ENCODE results near the gene DNAAF9.
"Not testable (repeated sequence)": the region's sequence is repeated elsewhere in the genome, so short reads cannot be mapped to it uniquely, and the experiment has no call there.

Gene DNAAF9

DNA sequence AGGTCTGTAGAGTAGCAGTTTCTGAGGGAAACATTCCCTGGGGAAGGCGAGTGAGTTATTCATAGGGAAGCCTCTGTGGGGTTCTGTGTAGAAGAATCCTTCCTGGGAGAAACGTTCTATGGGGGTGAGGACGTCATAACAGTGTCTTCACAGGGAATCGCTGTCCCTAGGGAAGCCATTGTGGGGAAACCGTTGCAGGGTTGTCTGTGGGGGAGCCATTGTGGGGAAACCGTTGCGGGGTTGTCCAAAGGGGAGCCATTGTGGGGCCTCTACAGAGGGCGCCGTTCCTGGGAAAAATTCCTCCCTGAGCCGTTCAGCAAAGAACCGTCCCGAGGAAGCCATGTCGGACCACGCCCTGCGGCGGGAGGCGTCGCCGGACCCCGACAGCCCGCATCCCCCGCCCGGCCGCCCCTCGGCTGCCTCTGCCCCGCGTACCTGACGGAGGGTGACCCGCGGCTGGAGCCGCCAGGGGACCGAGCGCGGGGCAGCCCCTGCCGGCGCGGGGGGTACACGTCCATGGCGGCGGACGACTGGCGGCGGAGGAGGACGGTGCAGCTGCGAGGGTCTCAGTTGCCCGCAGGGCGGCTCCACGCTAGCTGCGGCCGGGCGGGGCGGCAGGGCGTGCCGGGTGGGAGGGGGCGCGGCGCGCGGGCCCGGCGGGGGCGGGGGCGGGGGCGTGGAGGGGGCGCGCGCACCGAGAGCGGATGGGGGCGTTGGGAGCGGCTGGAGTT lies at the start of gene DNAAF9:
TSS of gene DNAAF9 (minus strand) at position 630 of the 731 bp plus-strand sequence. CDS start at position 518, 112 bp downstream.
- DNase-seq (ENCODE audit: low read depth), result no peak

DNA sequence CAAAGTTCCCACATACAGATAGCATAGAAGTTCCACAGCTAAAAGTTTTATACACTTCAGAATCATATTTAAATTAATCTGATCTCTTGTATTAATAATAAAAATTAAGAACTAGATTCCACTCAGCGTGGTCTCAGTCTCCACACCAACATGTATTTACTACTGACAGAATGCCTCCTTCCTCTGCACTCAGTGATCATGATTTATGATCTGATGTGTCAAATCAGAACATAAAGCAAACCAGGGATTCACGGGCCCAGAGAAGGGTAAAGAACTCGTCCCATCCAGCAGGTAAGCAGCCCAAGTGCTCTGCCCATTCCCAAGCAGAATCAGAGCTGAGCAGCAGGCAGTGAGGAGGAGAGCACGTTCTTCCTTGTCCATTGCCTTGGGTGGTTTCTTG lies 49.2 kb upstream of the DNAAF9 start:
- DNase-seq (ENCODE audit: low read depth), result no peak

DNA sequence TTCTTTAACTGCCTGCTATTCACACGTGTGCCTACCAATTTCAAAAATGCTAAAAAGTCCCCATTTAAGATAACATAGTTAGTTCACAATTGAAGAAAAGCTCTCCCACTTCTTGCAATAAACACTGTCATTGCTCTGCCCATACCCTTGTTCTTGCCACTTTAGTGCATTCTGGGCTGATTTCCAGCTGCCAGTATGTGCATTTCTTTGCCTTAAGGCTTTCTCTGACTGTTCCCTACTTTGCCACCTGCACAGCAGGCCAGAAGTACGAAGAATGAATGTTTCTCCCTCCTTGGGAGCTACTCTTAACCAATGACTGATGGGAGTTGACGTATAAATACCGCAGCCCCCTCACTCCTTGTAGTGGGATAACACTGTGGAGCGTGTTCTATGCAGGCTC lies 47.4 kb upstream of the DNAAF9 start:
- no peak for DNase-seq (ENCODE audit: low read depth)

DNA sequence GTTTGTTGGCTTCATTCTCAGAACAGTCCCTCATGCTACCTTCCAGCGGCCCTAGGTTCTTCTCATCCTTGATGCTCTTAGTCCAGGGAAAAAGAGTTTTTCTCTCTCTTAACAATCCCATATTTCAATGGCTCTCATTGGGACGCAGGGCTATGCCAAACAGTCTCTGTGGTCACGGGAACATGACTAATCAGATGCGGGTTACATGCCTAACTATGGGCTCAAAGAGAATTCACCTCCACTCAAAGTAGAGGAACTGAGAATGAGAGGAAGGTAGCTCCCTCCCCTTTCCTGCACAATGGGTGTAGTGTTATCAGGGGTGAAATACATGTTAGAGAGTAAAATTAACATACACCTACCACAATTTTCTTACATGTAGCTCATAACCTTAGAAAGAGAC lies 45.2 kb upstream of the DNAAF9 start:
- DNase-seq (ENCODE audit: low read depth), result no peak

DNA sequence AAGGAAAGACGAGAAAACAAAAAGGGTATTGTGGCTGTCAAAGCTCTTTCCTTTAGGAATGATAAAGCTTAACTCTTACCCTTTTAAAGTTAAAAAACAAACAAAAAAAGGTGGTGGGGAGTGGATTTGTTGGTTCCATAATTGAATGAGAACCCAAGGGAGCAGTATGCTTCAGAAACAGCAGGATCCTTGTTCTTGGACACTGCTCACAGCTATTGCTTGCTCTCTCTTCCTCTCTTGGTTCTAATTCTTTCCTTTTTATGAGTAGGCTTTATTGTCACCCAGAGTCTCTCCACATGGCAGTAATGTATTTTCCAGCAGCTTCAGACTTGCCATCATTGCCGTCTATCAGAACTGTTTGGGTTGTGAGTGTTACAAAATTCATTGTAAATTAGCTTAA lies 44.7 kb upstream of the DNAAF9 start:
- no peak for DNase-seq (ENCODE audit: low read depth)

DNA sequence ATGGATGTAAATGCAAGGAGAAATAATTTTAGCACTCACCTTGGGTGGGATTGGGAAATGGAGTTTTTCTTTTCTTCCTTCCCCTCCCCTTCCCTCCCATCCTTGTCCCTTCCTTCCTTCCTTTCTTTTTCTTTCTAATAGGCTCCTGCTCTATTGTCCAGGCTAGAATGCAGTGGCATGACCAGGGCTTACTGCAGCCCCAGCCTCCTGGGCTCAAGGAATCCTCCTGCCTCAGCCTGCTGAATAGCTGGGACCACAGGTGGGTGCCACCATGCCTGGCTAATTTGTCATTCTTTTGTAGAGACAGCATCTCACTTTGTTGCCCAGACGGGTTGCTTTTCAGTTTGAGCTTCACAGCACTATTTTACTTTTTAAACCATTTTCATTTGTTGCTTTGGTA lies 41.9 kb upstream of the DNAAF9 start:
- DNase-seq (ENCODE audit: low read depth), result no peak

DNA sequence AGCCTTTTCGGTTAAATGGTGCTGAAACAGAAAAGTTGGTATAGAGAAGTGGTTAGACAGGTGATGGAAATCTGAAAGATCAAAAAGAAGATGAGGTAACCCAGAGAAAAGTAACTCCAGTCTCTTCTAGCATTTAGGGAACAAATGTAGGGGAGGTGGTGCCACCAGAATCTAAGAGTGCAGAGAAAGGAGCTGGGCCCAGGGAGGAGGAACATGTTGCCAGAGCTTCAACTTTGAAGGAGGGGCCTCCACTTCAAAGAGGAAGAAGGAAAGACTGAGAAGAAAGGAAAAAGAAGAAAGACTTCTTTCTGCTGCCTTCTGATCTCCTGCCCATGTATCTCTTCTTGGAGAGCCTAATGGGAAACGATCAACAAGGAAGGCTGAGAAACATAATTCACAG lies 39.9 kb upstream of the DNAAF9 start:
- DNase-seq (ENCODE audit: low read depth), result no peak

DNA sequence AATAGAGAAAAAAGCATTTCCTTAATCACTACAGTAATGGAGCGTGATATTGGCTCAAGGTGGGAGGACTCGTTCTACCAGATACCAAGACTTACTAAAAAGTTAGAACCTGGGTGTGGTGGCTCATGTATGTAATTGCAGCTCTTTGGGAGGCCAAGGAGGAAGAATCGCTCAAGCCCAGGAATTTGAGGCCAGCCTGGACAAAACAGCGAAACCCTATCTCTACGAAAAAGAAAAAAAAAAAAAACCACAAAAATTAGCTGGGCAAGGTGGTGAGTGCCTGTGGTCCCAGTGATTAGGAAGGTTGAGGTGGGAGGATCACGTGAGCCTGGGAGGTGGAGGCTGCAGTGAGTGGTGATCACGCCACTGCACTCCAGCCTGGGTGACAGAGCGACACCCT lies 39.3 kb upstream of the DNAAF9 start:
- no peak for DNase-seq (ENCODE audit: low read depth)

DNA sequence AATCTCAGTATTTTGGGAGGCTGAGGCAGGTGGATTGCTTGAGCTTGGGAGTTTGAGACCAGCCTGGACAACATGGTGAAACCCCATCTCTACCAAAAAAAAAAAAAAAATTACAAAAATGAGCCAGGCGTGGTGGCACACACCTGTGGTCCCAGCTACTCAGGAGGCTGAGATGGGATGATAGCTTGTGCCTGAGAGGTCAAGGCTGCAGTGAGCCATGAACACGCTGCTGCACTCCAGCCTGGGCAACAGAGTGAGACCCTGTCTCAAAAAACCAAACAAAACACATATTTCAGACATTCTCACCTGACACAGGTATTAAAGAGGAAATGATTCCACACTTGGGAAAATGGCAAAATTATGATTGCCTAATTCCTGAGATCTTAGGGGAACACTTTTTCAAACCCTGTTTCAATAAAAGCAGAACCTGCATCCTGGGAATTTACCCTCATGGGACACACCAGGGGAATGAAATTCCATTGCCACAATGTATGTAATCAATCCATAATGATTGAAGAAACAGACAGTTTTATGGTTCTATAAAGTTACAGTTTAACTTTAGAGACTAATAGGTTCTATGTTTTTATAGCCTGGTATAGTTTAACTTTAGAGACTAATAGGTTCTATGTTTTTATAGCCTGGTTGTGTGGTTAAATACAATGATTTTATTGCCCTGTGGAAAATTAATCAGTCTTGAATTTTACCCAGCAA lies 29.6 kb upstream of the DNAAF9 start:
- no peak for DNase-seq (ENCODE audit: low read depth)

DNA sequence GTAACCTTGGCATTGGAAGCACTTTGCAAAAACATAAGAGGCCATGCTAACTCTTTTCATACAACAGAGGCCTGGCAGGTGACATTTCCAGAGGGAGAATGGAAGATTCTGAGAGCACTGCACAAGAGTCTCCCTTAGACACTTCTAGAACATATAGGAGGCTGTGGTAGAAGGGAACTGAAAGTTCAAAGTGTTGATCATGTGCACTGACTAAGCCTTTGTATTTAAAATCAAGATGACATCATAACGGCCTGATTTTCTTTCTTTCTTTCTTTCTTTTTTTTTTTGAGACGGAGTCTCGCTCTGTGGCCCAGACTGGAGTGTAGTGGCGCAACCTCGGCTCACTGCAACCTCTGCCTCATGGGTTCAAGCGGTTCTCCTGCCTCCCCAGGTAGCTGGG lies 26.8 kb upstream of the DNAAF9 start:
- no peak for DNase-seq (ENCODE audit: low read depth)

DNA sequence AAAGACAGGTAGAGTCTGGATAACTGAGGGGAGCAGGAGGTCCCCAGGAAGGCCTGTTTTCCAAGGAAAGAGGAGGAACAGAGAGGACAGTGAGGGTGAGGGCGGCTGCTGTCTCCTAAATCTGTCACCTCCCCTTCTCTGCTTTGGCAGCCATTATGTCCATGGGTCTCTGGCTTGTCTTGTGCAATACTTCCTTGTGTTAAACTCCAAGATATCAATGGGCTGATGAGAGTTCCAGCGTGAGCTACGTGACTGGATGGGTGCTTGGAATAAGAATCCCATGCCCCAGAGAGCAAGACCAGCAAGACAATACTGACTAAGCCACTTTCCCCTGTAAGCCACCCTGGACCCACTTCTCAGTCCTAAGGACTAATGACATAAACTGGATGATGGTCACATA lies 26.3 kb upstream of the DNAAF9 start:
- no peak for DNase-seq (ENCODE audit: low read depth)

DNA sequence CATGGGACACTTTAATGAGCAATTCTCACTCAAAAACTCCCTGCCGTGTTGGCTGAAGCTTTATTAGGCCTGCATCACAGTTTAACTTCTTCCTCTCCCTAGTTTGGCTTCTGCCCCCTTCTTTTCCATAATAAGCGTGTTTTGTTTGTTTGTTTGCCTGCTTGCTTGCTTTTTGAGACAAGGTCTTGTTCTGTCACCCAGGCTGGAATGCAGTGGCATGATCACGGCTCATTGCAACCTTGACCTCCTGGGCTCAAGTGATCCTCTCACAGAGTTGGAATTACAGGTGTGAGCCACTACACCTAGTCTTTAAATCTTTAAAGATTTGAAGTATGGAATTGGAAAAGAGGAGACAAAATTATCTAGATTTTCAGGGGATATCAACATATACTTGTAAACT lies 25.4 kb upstream of the DNAAF9 start:
- DNase-seq (ENCODE audit: low read depth), result no peak

DNA sequence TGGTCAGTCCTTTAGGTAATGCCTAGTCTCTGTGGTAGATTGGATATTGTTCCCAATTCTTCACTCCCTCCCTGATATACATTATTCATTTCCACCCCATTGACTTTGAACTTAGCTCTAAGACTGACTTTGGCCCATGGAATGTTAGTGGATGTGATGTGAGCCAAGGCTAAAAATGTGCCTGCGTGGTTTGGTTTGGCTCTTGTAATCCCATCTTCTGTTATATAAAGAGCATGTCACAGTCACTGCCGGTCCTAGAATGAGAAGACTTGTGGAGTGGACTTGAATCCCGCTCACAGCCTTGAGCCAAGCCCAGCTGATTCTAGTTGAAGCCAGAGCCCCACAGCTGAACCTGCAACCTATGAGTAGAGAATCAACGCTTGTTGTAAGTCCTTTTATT lies 23.6 kb upstream of the DNAAF9 start:
- DNase-seq (ENCODE audit: low read depth), result no peak

DNA sequence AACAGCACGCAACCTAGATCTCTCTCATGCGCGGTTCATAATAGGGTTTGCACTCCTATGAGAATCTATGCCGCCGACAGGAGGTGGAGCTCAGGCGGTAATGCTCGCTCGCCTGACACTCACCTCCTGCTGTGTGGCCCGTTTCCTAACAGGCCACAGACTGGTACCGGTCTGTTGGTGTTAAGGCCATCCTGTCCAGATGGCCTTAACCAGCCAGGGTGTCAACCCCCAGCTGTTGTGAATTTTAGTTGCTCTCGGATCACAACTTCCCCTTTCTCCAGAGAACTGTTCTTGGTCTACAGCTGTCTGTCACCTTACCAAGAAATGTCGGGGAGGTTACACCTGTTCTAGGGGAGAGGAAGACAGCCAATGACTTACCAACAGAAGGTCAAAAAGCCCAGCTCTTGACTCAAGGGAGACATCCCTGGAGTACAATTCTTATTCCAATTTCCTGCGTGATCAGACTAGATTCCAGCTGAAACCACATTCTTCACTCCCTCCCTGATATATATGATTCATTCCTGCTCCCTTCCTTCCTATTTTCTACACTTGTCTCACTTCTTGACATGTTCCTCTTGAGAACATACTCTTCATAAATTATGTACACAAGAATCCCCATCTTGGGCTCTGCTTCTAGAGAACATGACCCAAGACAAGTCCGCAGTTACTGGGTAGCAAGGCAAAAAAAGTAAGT lies 23.1 kb upstream of the DNAAF9 start:
- DNase-seq (ENCODE audit: low read depth), result no peak

DNA sequence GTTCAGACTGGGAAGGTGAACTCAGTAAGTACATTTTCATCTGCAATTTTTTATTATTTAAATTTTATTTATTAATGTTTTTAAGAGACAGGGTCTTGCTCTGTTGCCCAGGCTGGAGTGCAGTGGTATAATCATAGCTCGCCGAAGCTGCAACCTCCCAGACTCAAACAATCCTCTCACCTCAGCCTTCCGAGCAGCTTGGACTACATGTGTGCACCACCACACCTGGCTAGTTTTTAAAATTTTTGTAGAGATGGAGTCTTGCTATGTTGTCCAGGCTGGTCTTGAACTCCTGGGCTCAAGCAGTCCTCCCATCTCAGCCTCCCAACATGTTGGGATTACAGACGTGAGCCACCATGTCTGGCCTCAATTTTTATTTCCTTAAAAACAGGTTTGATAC lies 19.3 kb upstream of the DNAAF9 start:
- DNase-seq (ENCODE audit: low read depth), result not testable (repeated sequence)

DNA sequence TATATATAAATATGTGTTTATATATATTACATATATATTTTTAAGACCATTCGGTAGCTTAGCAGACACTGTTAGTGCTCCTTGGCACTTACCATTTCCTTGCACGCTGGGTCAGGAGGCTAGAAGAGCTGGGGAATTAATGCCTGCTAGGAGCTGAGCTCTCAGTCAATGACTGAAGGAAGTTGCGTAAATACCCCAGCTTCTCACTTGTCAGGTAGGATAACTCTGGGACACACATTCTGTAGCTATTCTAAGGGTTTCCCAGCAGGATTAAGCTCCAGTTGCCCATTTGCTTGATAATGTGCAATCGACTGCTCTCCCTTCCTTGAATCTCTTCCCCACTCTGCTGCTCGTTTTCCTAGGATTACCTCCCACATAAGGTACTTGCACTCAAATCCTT lies 15.7 kb upstream of the DNAAF9 start:
- no peak for DNase-seq (ENCODE audit: low read depth)

DNA sequence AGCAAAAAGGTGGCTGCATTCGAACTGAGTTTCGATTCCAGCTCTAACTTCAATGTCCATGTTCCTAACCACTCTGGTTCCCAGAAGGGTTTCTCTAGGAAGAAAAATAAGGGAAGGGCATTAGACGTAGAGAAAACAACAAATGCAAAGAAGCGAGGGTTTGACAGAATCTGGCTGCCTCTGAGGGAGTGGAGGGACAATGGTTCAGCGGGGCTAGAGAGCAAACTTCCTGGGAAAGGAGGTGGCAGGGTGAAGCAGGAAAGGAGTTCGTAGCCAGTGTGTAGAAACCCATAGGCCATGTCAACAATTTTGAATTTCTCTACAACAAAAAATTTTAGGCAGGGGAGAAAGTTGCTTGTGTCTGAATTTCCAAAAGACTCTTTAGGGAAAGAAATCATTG lies 14.5 kb upstream of the DNAAF9 start:
- no peak for DNase-seq (ENCODE audit: low read depth)

DNA sequence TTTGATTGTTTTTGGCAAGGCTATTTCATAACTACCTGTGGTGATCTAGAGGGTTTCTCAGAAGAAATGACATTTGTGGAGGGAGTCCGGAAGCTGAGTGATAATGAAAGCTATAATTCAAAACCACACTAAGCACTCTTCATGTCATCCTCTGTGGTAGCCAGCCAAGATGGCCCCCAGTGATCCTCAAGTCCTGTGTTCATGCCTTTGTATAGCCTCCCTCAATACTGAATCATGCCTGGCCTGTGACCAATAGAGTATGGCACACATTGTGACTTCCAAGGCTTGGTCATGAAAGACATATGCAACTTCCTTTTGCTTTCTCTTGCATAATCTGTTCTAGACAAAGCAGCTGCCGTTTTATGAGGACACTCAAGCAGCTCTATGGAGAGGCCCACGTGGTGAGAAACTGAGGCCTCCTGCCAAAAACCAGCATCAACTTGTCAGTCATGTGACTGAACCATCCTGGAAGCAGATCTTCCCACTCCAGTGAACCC lies 12.8 kb upstream of the DNAAF9 start:
- DNase-seq (ENCODE audit: low read depth), result peak; percentile 67

DNA sequence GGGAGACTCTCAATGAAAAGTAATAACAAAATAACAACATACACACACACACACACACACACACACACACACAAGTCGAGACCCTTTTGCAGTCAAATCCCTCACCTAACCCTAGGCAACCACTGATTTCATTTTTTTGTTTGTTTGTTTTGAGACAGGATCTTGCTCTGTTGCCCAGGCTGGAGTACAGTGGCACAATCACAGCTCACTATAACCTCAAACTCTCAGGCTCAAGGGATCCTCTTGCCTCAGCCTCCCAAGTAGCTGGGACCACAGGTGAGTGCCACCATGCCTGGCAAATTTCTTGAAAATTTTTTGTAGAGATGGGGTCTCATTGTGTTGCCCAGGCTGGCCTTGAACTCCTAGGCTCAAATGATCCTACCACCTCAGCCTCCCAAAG lies 10.7 kb upstream of the DNAAF9 start:
- not testable (repeated sequence) for DNase-seq (ENCODE audit: low read depth)

DNA sequence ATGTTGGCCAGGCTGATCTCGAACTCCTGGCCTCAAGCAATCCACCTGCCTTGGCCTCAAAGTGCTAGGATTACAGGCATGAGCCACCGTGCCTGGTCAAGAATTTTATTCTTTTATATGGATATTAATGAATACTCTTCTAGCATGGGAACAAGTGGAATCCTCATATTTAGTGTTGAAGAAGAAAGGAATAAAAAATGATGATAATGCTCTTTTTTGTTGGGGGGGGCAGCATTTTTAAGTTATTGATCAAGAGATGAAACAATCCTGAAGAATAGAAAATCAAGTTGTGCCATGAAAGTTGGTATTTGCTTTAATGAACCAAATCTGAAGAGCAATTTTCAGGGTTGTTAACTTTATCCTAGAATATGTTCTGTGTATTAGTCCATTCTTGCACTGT lies 6.7 kb upstream of the DNAAF9 start:
- DNase-seq (ENCODE audit: low read depth), result no peak

DNA sequence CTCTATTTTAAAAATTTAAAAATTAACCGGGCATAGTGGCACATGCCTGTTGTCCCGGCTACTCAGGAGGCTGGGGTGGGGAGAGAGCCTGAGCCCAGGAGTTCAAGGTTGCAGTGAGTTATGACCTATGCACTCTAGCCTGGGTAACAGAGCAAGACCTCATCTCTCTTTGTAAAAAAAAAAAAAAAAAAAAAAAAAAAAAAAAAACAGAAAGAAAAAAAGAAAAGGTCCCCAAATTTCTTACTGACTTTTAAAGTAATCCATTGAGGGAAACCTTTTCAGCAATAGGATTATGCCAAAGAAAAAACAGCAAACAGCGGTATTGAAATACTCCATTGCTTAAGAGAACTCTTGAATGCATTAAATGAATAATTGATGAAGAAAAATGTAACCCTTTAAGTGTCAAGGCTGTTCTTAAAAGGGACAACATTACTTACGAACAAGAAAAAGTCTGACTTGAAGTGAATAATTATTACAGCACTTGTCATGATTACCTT lies 6.0 kb upstream of the DNAAF9 start:
- no peak for DNase-seq (ENCODE audit: low read depth)

DNA sequence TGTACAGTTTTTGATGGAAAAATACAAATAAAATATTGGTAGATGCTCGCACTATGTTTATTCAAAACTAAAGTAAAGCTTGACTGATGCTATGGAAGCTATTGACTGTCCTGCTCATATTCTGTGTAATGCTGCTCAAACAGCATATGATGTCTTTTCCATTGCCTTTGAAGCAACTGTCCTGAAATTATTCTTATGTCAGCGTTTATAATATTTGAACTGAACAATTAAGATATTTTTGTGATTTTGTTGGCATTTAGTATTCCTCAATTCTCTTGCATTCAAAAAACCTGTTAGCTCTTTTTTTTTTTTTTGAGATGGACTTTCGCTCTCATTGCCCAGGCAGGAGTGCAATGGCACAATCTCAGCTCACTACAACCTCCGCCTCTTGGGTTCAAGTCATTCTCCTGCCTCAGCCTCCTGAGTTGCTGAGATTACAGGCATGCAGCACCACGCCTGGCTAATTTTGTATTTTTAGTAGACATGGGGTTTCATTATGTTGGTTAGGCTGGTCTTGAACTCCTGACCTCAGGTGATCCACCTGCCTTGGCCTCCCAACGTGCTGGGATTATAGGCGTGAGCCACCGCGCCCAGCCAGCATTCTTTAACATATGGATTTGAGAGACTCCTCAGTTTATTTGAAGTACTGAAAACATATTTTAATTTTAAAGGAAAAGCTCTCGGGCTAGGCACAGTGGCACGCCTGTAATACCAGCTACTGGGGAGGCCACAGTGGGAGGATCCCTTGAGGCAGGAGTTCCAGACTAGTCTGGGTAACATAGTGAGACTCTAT lies 5.3 kb upstream of the DNAAF9 start:
- DNase-seq (ENCODE audit: low read depth), result no peak

Measured in GM04503 (cell line).